HL-60 (cell line): ENCODE data around the gene C1QL1.

ENCODE experiments used
- DNase-seq, 2 experiments: peaks; one replicate each; pipeline ENCODE4 v3.0.0-alpha.2; 2010 to 2020; ENCODE audit warnings: low read depth in 1 of 2, low spot score in 1 of 2
- H3K27ac ChIP-seq: fragments of 250-450 bp; sonication (Bioruptor Pico); replicated peaks from 2 replicates; pipeline ENCODE4 v1.5.1; 2020; ENCODE audit warnings: mild to moderate bottlenecking, moderate library complexity
- H3K27me3 ChIP-seq: fragments of 250-450 bp; sonication (Bioruptor Pico); 2 replicates; pipeline ENCODE4 v1.5.1; 2021; ENCODE audit warnings: mild to moderate bottlenecking, moderate library complexity; ENCODE audit not compliant: insufficient read depth, poor library complexity, severe bottlenecking
- H3K4me3 ChIP-seq: replicated peaks from 2 replicates; pipeline ENCODE4 v1.5.1; 2011; ENCODE audit warnings: mild to moderate bottlenecking, control low read depth, low read length; ENCODE audit not compliant: insufficient read depth
- GABPA ChIP-seq: IDR thresholded peaks from 2 replicates; pipeline ENCODE4 v1.6.1; 2012; ENCODE audit warnings: low read depth
- POLR2AphosphoS5 ChIP-seq: IDR thresholded peaks from 2 replicates; pipeline ENCODE4 v1.6.1; 2012; ENCODE audit warnings: low read depth
- SPI1 ChIP-seq: IDR thresholded peaks from 2 replicates; pipeline ENCODE4 v1.6.1; 2012; ENCODE audit warnings: low read depth, mild to moderate bottlenecking, borderline replicate concordance
- TF ChIP-seq, protein P1 (sequence below): IDR thresholded peaks from one replicate; pipeline ENCODE4 v1.5.1; 2011; ENCODE audit warnings: low read length, control low read depth, inconsistent platforms; ENCODE audit not compliant: insufficient read depth
- TF ChIP-seq, protein P2 (sequence below): IDR thresholded peaks from 2 replicates; pipeline ENCODE4 v1.6.1; 2012; ENCODE audit warnings: low read depth; ENCODE audit not compliant: insufficient replicate concordance

C1QL1 gene

DNA sequence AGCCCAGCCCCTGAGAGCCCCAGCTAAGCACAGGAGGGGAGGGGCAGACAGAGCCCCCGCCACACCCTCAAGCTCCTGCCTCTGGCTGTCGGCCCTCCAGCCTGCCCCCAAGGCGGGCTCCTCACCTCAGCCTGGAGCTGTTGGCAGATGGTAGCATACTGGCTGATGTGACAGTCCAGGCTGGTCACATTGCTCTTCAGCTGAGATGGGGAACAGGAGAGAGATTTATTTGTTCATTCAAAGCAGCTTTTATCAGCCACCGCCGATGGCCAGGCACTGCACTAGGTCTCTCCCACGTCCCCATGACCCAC is 35.4 kb downstream of the C1QL1 start:
- no peak for DNase-seq
- Histone ChIP-seq H3K27ac (no peak overlapping the region), H3K4me3 (no peak overlapping the region), H3K27me3 (no peaks in the 10 kb centered on the region)
- TF ChIP-seq, protein P1, sequence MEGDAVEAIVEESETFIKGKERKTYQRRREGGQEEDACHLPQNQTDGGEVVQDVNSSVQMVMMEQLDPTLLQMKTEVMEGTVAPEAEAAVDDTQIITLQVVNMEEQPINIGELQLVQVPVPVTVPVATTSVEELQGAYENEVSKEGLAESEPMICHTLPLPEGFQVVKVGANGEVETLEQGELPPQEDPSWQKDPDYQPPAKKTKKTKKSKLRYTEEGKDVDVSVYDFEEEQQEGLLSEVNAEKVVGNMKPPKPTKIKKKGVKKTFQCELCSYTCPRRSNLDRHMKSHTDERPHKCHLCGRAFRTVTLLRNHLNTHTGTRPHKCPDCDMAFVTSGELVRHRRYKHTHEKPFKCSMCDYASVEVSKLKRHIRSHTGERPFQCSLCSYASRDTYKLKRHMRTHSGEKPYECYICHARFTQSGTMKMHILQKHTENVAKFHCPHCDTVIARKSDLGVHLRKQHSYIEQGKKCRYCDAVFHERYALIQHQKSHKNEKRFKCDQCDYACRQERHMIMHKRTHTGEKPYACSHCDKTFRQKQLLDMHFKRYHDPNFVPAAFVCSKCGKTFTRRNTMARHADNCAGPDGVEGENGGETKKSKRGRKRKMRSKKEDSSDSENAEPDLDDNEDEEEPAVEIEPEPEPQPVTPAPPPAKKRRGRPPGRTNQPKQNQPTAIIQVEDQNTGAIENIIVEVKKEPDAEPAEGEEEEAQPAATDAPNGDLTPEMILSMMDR: no peak
- TF ChIP-seq SPI1 (no peak), POLR2AphosphoS5 (no peak), GABPA (no peak)
- TF ChIP-seq, protein P2, sequence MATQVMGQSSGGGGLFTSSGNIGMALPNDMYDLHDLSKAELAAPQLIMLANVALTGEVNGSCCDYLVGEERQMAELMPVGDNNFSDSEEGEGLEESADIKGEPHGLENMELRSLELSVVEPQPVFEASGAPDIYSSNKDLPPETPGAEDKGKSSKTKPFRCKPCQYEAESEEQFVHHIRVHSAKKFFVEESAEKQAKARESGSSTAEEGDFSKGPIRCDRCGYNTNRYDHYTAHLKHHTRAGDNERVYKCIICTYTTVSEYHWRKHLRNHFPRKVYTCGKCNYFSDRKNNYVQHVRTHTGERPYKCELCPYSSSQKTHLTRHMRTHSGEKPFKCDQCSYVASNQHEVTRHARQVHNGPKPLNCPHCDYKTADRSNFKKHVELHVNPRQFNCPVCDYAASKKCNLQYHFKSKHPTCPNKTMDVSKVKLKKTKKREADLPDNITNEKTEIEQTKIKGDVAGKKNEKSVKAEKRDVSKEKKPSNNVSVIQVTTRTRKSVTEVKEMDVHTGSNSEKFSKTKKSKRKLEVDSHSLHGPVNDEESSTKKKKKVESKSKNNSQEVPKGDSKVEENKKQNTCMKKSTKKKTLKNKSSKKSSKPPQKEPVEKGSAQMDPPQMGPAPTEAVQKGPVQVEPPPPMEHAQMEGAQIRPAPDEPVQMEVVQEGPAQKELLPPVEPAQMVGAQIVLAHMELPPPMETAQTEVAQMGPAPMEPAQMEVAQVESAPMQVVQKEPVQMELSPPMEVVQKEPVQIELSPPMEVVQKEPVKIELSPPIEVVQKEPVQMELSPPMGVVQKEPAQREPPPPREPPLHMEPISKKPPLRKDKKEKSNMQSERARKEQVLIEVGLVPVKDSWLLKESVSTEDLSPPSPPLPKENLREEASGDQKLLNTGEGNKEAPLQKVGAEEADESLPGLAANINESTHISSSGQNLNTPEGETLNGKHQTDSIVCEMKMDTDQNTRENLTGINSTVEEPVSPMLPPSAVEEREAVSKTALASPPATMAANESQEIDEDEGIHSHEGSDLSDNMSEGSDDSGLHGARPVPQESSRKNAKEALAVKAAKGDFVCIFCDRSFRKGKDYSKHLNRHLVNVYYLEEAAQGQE: no peak

DNA sequence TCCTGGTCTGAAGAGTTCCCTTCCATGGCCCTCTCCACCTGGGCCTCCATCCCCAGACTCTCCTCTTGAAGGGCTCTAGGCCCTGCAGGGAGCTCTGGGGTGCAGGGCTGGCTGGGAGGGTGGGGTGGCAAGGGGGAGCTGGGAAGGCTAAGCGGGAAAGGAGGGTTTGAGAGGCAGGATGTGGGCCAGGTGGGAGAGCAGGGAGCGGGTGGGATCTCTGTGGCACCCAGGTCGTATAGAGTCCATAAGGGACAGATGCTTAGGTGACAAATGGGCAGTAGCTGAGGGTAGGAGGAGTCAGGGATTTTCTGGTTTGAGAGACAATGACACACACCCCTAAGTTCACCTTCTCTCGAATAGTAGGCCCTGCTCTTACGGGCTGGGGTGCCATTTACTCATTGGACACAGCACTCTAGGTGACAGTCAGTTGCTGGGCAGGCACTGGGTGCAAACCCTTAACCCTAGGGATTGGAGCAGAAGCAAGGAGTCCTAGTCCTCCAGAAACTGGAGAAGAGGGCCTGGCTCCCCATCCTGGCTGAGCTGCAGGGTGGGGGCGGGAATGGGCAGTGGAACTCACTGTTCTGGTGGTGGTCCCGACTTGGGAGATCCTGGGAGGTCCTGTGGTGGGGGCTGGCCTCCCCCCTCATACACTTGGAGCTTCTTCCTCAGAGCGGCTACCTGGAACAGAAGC is 35.9 kb downstream of the C1QL1 start:
- Histone ChIP-seq H3K27ac (no peak overlapping the region), H3K27me3 (no peaks in the 10 kb centered on the region), H3K4me3 (no peak overlapping the region)
- TF ChIP-seq POLR2AphosphoS5: no peak
- no peak for TF ChIP-seq GABPA
- TF ChIP-seq, protein P2: no peak
- TF ChIP-seq, protein P1: no peak
- no peak for TF ChIP-seq SPI1
- DNase-seq: no peak

DNA sequence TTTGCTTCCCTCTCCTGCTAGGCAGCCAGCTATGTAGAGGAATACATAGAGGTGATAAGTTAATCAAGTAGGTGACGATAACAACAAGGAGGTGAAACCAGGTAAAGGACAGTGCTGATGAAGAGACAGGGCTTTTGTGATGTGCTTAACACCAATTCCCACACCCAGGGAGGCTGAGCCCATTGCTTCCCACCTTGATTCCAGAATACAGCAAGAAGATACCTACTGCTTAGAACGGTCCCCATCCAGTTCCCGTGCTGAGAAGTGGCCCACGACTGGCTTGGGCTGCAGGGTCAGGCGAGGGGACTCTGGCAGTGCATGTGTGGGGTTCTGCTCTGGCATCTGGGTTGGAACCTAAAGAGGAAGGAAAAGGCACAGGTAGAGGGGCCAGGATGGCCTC is 36.7 kb downstream of the C1QL1 start:
- H3K27me3 ChIP-seq: no peaks in the 10 kb centered on the region
- H3K27ac ChIP-seq: no peak overlapping the region
- TF ChIP-seq, protein P1: no peak
- no peak for TF ChIP-seq GABPA
- TF ChIP-seq SPI1: no peak
- TF ChIP-seq, protein P2: no peak
- no peak for TF ChIP-seq POLR2AphosphoS5
- no peak overlapping the region for H3K4me3 ChIP-seq
- no peak for DNase-seq
